NCI-H1092 (cell line): ENCODE measurements around the gene ADAMTS19.

Experiments used
- DNase-seq: peaks from one replicate; lab custom pipeline; 2025; lab: John Stamatoyannopoulos, UW

Gene ADAMTS19

DNA sequence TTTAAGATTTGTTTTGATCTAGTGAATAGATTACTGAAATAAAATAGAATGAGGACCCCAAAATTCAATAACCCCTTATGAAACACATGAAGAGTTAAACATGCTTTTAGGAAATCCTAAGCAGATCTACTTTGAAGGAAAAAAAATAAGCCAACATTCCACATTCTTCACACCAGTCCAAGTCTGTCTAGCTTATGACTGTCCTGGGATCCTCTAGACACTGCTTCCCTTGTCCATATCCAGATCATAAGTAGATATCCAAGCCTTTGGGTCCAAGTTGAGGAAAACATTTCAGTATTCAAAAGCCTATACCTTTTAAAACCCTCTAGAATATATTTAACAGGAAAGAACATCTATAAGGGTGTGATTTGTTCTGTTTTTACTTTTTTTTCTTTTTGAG lies 228.9 kb downstream of the ADAMTS19 start:
- no peak for DNase-seq

DNA sequence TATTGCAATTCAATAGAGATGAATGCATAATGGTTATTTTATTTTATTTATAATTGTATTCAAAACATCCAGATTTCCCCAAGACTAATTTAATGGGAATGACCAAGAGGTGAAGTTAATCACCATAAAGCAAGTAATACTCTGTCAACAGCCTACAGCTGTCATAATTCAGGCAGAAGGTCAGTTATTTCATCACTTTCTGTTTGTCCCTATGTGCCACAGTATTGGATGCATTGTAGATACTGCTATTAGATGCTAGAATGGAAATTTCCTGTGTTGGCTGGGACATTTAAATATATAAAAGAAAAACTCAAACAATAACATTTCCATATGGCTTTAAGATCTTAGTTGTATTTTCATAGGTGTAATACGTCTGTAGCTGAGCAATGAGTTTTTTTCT lies 231.1 kb downstream of the ADAMTS19 start:
- DNase-seq: no peak

DNA sequence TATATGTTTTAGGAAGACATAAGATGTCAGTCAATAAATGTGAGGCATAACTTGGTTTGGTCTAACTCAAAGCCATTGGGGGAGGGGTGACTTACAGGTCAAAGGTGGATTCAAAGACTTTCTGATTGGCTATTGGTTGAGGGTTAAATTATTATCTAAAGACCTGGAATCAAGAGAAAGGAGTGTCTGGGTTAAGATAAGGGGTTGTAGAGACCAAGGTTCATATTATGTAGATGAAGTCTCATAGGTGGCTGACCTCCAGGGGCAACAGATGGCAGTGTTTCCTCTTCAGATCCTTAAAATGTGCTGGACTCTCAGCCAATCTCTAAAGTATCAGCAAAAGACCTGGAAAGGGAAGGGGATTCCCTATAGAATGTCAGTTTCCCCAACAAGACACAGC lies 236.5 kb downstream of the ADAMTS19 start:
- no peak for DNase-seq

DNA sequence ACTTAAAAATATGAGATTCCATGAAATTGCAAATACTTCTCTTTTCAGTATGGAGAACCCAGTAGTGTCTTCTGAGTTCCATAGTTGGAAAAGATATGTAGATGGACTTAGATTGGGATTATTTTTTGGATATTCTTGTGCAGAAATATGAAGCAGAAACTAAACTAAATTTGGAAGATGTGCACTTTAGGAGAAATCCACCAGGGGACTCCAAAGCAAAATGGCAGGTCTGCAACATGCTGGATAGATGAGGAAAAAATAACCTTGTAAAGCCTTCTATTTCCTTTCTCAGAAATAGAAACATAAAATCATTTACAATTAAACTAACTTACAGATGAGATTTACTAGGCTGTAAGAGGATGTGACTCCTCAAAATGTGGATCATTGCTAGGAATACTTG lies 238.6 kb downstream of the ADAMTS19 start:
- DNase-seq: no peak

DNA sequence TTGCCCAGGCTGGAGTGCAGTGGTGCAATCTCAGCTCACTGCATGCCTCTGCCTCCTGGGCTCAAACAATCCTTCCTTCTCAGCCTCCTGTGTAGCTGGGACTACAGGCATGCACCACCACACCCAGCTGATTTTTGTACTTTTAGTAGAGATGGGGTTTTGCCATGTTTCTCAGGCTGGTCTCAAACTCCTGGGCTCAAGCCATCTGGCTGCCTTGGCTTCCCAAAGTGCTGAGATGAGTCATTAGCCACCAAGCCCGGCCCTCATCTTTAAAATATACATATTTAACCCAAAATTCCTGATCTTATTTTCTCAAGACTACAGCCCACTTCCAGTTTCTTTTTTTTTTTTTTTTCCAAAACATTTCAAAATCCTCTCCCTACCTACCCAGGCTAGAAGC lies 256.1 kb downstream of the ADAMTS19 start:
- no peak for DNase-seq

DNA sequence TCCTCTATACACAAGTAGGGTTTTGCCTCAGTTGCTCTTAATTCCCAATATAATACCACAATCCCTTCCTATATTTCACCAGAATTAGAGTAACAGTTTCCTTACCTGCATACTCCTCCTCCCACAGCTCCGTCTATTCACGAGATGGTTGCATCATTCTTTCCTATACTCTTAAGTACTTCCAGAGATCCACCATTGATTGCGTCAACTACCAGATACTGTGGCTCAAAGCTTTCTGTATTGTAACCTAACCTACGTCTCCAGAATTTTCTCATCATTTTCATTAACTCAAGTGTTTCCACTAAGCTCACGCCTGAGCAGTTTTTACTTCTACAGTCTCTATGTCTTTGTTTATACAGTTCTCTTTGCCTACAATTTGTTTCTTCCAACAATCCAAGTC lies 256.6 kb downstream of the ADAMTS19 start:
- DNase-seq: no peak

DNA sequence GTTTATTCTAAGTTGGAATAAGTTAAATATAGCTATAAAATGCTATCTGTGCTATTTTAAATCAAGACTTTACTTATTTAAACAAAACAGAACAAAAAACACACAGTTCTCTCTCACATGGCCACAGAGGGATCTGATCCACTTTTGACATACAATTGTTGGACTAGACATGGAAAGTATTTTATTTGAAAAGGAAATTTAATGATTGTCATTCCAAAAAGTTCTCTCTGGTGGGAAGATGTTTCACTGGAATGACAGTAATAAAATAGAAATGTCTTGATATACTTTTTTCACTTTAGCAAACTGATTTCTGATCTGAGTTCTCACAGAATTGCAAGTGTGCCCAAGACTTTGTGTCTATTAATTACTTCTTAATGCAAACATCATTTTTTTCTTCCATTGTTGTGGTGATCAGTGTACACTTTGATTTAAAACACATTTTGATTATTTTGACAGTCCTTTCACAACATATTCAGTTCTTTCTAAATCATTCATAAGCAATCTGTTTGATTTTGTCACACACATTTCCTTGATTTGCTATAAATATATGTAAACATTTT lies 257.7 kb downstream of the ADAMTS19 start:
- no peak for DNase-seq

DNA sequence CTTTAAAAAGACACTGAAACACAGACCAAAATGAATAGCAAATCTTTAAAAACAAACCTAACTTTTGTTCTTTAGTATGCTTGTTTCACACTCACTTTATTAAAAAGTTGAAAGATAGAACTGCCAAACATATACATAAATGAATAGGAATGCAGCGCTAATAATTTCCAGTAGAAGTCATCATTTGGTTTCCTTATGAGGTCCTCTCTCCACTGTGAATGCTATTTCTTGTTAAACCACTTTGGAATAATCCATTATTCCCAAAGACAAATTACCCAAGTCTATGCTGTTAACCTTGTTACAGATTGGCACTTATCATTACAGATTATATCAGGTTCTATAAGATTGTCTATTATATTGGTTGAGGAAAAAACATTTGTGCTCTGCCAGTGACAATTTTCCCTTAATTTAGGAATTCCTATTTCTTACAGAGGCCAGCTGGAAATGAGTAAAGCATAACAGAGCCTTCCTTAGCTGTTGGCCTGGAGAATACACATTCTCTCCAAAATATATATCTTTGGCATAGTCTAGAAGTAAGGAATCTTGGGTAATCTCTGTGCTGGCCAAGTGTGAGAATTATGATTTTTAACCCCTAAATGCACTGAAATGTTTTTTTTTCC lies 258.5 kb downstream of the ADAMTS19 start:
- DNase-seq: no peak

DNA sequence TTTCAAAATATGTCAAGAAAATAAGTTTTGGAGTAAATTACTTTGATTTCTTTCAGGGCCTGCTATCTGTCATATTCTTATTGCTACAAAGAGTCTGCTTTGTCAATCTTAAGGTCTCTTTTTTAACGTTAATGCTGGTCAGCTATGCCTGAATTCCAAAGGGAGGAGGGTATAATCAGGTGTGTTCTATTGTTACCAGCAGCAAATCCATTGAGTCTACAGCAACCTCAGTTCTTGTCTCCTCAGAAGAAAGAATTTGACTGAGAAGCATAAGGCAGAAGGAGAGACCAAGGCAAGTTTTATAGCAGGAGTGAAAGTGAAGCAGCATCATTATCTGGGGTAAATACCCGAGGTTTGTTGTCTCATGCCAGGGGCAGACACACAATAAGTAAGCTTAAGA lies 264.1 kb downstream of the ADAMTS19 start:
- DNase-seq: no peak

DNA sequence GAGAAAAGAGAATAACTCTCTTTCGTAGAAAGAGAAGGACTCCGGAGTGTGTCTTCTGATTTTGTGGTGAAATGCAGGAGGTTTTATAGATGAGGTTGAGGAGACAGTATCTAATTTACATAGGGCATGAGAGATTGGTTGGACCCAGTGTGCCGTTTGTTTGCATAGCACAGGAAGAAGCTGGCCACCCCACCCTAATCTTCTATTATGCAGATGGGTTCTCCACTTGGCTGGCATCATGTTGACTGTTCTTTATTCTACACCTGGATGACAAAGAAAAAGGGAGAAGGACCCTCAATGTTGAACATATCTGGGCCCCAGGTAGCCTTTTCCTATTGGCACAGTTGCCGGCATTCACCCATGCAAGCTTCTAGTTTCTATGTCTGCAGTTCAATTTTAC lies 264.5 kb downstream of the ADAMTS19 start:
- no peak for DNase-seq

DNA sequence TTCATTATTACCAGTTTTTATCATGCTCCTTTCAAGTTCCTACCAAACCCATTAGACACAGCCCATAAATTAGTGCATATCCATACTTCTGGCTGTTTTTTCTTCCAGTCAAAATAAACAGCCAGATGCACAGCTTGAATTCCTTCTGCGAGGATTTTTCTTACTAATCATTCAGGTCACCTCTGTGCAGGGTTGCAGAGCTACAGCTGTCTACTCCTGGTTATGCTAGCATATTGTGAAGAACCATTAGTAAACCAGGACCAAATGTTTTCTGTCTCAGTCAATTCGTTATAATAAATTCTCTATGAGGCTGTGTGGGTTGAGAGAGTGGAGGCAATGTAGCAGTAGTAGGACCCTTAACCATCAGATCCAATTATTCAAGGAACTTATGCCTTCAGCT lies 279.7 kb downstream of the ADAMTS19 start:
- DNase-seq: no peak

DNA sequence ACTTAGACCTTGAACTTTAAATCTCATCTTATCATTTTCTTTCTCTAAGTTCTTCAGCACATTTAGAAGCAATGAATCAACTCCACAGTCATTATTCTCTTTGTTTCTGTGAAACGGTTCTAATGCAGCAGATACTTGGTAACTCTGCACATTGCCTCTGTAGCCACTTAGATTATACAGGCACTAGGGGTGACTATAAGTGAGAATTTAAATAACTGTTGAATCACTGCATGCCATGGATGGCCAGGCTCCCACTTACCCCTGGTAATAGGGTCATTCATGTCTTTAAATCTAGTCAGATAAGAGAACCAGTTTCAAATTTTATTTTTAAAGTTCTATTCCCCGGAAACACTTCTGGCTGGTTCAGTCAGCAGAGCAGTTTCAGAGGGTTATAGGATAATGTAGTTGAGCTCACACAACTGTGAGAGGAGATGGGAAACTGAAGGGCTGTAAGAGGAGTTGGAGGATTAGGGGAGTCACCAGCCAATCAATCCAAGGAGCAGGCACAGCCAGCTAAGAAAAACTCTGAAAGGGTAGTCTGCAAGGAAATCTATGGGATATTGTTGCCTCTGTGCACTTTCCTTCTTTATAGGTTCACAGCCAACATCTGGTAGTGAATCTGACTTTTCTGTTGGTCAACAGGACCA lies 283.6 kb downstream of the ADAMTS19 start:
- DNase-seq: no peak

DNA sequence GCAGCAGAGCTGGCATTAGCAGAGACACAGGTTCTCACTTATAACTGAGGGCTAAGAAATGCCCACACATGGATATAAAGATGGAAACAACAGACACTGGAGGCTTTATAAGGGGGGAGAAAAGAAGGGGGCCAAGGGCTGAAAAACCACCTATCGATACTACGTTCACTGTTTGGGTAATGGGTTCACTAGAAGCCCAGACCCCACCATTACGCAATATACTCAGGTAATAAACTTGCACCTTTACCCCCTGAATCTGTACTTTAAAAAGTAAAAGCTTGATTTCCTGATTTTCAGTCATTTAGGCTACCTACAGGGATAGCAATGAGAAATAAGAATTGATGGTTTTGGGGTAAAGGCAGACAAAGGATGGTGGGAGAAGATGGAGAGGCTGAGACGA lies 285.9 kb downstream of the ADAMTS19 start:
- no peak for DNase-seq

DNA sequence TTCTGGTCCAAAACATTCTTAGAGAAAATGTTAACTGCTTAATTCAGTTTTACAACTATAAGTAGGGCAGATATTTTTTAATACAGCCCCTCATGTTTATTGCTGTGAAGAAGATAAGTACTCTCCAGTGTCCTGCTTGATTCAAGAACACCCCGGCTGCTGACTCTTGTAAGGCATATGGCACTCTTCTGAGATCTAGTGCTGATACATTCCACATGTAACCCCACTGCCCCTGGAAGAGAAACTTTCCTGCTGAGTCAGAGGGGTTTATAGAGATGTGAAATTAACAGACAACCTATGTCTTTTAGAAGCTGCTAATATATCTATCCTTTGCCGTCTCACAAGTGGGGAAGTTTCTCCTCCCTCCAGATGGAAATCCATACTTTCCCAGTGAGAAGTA lies 286.8 kb downstream of the ADAMTS19 start:
- no peak for DNase-seq

DNA sequence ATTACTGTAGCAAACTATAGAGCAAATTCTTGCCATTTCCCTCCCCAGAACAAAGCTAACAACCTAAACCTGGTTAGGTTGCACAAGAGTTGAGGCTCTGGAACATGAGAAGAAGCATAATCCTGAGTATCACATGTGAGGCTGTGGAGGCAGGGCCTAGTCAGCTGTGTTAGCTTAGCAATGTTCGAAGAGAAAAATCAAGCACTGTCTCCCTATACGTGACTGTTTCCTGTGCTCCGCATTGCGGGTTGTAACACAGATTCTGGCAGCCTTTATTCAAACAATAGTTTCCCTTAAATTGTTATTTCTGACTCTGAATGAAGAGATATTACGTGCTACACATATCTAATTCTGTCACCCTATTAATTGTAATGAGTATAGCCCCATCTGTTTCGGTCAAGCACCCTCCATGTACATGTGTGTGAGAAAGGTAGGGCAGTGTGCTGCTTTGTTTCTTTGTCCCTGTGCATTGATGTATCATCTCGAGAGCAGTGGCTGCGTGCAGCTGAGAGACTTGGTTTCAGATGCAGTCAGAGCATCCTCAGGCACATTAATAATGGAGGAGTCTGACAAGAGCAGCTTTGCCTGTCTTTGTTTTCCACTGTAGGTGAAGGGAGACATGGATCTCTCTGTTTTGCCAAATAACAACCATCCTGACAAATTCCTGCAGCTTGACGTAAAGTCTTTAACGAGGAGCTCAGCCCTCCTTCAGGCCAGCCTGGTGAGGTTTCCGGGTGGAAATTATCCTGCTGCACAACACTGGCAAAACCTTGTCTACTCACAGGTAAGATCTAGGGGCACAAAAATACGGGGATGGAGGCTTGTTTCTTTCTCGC lies 287.7 kb downstream of the ADAMTS19 start, which contains the start of gene MINAR2:
Gene MINAR2, plus strand, starts transcription at position 523 of the 836 bp plus-strand sequence. Its CDS starts 97 bp downstream, at position 620.
- DNase-seq: no peak

DNA sequence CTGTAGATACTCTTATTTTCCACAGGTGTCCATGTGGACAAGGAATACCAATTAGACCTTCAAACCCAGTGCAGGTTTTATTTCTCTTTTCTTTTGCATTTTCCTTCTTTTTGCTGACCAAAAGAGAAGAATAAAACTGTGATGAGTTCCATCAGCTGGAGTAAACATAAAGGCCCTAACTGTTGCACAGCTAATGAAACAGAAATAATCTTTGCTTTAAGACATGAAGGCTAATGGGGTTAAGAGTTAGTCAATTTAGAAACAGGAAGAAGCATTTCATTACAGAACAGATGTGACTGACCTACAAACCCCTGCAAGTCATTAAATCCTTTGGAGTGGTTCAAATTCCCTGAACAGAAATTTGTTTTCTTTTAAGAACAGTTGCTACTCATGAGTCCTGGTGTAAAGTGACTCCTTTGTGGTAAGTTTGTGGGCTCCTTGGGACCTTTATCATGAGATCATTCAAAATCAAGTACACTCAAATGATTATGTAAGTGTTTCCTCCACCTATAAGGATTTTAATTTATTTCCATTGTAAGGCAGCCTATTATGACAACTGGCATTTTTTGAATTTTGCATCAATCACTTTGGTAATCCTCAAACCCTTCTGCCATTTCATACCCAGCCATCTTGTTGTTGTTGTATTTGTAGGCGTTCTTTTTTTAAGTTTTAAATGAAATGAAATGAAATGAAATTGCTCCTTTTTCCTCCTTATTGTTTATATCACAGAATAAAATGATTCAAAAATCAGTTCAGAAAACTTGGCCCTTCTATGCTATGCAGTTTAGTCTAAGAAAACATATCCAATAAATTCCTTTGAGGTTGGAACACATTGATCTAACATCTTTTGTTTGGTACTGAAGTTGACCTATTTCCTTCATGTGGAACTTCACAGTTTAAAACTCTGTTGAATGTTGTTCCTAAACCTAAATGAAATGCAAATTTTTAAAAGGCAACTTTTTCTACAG lies 289.1 kb downstream of the ADAMTS19 start:
- no peak for DNase-seq

DNA sequence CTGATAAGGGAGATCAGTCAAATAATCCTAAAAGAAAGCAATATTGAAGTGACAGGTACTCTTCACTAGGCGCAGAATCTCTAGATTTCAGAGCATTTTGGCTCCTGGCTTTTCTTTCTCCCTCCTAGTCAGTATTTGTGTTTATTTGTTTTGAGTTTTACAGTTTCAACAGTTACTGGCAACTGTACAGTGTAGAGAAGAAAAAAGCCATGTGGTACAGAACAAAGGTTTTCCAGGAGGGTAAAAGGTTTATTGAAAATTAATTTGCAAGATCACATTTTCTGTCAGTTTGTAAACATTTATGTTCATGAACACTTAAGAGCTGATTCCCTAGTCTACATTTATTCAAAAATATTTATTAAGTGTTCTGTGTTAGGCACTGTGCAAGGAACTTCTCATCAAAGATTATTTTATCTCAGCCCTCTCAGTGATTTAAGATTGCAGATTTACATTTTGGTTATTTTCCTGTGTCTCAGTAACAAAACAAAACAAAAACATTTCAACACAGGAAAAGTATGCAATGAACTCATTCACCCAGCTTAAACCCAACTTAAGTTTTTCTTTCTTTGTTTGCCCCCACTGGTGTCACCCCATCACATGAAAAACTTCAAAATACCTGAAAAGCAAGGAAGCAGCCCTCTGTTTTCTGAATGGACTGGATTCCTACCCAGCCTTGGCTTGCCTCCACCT lies 300.7 kb downstream of the ADAMTS19 start:
- DNase-seq: no peak

DNA sequence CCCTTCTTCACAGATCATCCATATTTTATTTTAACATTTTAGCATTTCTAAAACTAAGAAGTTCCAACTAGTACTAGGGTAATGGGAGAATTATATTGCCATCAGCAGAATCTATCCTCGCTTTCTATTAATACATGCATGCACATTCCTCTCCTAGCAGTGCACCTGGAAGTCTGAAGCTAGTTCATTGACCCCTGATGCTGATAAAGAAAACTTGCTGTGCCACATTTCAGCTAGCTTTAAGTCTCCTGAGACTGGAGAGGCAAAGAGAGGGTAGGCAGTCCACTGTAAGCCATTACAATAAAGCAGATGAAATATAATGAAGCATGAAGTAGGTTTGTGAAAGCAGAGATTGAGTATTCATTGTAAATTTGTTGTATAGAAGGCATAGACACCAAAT lies 303.6 kb downstream of the ADAMTS19 start:
- DNase-seq: no peak

DNA sequence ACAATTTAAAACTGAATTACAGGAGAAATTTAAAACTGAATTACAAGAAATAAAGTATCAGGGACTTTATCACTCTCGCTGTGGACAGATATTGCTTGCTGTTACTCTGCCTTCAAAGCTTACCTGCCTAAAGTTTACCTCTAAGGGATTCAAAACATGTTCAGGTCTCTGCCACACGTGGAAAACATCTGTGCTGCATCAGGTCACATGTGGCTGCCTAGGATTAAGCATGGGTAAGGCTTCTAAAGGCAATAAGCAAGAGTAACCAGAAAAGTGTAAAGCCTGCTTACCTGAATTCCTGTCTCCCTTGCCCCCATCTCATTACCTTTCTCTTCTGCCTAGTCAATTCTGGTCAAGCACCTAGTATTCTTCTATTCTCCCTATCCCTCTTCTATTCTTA lies 306.7 kb downstream of the ADAMTS19 start:
- DNase-seq: no peak

DNA sequence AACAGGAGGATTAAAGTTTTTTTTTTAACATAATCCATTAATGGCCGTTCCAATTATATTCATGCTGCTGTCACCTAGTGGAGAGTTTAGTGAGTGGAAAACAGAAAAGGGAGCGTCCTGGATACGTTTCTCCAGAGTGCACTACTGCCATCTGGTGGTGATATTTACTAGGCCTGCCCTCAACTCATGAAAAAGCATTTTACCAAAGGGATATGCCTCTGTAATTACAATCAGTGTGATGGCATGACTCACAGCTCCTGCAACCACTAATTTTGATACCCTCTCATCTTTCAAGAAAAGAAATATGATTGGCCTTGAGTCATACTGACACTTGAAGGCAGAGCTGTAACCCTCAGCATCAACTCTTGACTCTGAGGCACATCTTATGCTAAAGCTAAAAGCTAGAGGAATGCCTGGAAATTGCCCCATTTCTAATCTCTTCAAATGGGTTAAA lies 307.9 kb downstream of the ADAMTS19 start:
- DNase-seq: peak; percentile 68

DNA sequence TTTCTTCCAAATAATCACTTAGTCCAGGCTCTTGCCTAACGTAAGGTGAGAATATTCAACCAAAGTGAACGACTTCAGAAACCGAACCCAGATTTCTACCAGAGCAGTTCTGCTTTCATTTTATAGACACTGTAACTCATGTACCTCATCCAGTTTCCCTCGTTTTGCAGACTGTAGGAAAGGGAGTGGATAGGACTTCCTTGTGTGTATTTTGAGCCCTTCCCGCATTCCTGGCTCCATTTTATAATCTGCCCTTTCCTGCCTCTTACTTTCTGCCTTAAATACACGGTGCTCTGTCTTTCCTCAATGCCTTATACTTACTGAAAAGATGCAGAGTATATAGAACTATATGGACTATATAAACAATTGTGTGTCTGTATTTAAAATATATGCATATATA lies 308.6 kb downstream of the ADAMTS19 start:
- DNase-seq: no peak
